ENCODE measurements around the gene GGCT.

DNA sequence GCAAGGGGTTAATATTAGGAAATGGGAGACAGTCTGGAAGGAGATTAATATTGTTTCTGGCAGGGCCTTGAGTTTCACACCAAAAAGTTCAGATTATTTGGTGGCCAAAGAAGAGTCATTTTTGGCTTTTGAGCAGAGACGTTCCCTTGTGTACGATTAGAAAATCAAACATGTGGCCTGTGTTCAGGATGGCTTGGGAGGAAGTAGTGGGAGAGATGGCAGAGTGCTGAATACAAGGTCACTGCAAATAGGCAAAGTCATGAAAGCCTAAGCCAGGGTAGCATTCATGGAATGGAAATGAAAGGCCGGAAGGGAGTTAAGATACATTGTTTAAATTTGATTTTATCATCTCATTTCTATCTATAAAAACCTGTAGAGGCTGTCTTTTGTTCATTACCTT is 9.5 kb upstream of the GGCT start:
- TF ChIP-seq SPI1 (IDR thresholded peaks at IDR 0.05; ENCODE audit: low read depth, low read length): no peak
- no peak for TF ChIP-seq POLR2A (IDR thresholded peaks at IDR 0.05; ENCODE audit: low read depth, low read length)
- no peak for TF ChIP-seq POLR2AphosphoS5 (IDR thresholded peaks at IDR 0.05; ENCODE audit: low read depth, low read length)
- TF ChIP-seq PAX5 (IDR thresholded peaks at IDR 0.05; ENCODE audit: insufficient read depth, low read length, severe bottlenecking): no peak
